Endothelial cell of hepatic sinusoid (primary cell): ENCODE measurements around the gene CPNE4.
"Not testable (repeated sequence)": the region's sequence is repeated elsewhere in the genome, so short reads cannot be mapped to it uniquely, and the experiment has no call there.

ENCODE experiments used
- in situ Hi-C: cut with HindIII; loops from 2 replicates; pipeline ENCODE4 v1.10.0; 2017; ENCODE audit warnings: low sequenced_read_pairs

The CPNE4 gene

GRCh38 chr3:131885871-131886270 is 148.9 kb downstream of the CPNE4 start:
- in situ Hi-C loops: not testable (repeated sequence)

DNA sequence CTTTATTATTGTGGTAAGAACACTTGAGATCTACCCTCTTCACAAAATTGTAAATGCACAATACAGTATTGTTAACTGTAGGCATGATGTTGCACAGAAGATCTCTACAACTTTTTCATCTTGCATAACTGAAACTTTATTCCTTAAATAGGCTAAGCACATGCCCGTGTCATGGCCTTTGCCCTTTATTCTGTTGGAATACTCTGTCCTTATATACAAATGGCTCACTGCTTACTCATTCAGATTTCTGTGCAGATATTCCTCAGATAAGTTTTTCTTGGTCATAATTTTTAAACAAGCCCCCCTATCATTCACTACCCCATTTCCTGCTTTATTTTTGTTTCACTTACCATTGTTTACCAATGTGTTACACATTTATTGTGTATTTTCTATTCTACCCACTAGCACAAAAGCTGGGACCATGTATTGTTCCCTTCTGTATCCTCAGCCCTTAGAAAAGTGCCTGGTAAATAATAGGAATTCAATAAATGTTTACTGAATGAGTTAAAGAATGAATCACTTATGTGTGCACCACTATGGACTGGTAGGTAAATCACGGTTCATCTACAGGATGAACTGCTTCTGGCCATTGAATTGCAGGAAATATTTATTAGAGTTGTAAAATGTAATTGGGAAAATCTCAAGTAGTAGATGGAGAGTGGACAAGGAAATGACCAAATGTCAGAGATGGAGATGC is 151.0 kb downstream of the CPNE4 start:
- in situ Hi-C loops: no loop called here

DNA sequence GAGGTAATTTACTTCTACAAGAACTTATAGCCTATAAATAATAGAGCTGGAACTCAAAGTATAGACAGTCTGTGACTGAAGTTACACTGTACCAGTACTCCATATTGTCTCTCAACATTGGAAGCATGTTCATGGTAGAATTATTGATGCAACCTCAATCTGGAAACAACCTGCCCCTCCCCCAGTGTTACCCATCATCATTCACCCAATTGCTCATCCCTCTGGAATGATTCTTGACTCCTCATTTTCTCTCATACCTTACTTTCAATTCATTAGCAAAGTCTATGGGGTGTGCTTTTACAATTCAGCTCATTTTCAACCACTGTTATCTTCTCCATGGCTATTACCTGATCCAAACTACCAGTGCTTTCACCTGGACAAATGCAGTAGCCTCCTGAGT is 151.7 kb downstream of the CPNE4 start:
- in situ Hi-C loops: no loop called here

- in situ Hi-C loops: no loop called here
These were observed 153.0 kb downstream of the CPNE4 start for GRCh38 chr3:131881777-131882176.

DNA sequence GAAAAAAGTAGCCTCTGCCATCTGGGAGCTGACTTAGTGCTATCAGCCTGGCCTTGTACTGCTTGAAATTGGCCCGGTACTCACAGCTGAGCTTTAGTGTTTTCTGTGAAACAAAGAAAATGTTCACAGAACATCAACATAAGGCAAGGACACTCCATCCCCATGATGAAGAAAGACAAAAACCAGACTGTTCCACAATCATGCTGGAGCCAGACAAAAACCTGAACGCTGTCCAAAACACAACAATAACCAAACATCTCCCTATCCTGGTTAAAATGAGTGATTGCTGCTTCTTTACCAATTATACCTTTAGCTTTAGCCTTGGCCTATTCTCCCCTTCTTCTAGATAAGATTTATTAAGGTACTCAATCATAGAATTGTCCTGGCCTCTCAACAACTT is 153.9 kb downstream of the CPNE4 start:
- in situ Hi-C loops: no loop called here

DNA sequence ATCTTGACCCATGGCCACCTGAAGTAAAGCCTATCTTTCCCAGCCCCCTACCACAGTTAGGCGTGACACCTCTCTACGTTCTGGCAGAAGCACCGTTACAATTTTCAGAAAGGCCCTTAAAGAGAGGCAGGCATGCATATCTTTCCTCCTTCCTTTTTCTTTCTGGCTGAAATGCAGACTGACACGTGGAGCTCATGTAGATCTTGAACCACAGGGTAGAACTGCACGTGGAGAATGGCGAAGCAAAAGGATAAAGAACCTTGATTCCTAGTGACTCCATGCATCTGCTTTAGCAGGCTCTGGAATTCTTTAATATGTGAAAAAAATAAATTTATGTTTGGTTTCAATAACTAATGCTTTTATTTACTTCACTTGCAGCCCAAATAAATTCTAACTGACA is 166.6 kb downstream of the CPNE4 start:
- in situ Hi-C loops: no loop called here

- in situ Hi-C loops: no loop called here
These were observed 178.6 kb downstream of the CPNE4 start for GRCh38 chr3:131856171-131856570.

GRCh38 chr3:131850223-131850622 is 184.6 kb downstream of the CPNE4 start:
- in situ Hi-C loops: no loop called here

DNA sequence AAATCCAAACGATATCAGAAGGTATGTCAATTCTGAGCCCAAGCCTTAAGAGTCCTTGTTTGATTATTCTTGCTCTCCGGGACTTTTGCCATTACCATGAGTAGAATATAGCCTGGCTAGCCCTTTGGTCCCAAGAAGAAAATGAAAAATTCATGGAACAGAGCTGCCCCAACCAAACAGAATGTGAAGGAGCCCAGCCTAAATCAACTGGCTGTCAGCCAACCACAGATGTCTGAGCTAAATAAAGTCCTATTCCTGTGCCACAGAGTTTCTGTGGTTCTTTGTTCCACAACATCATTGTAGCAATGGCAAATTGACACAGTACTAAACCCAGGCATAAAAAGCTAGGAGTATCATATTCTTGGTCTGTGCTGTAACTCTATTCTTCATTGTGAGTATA is 185.2 kb downstream of the CPNE4 start:
- in situ Hi-C loops: no loop called here

GRCh38 chr3:131847966-131848510 is 186.8 kb downstream of the CPNE4 start:
- in situ Hi-C loops: no loop called here

- in situ Hi-C loops: no loop called here
These were observed 188.4 kb downstream of the CPNE4 start for GRCh38 chr3:131846296-131846924.

DNA sequence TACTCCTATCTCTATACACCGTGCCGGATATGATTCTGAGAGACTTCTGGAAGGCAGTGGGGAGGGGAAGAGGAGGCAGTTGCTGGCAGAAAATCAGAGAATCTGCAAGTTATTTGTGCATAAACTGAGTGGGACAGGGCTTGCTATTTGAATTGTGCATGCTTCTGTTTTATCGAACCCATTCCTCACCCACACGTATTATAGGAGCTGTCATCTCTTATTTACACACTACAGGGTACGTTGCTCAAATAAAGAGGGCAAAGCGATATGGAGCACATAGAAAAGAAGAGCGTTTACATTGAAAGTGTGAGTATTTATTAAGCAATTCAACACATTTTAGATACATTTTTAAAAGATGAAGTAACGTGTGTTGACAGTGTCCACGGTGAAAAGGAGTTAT is 191.6 kb downstream of the CPNE4 start:
- in situ Hi-C loops: no loop called here

DNA sequence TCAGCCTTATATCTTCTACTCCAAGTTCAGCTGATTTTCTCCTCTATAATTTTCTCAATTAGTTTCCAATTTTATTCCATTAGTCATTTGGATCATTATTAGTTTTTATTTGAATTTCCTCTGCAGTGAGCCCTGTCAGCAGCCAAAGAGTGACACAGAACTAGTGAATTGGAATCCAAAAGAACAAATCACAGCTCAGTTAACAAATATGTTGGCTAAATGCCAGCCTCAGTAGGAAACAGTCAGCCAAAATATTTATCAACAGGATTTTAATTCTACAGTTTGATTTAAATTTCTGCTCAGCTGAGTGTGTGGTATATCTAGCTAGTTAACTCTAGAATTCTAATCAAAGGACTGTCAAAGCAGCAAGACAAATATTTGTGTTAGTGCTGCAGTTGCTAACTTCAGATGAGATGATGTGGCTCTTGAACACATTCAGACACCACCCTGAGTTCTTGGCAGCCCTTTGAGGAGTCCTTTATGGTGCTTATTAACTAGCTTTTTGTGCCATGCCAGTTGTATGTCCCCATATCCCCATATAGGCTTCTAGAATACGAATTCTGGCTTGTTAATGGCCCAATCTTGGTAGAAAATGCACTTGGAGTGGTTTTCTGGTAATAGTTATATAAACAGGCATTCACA is 194.5 kb downstream of the CPNE4 start:
- in situ Hi-C loops: no loop called here

- in situ Hi-C loops: no loop called here
These were observed 198.9 kb downstream of the CPNE4 start for GRCh38 chr3:131835906-131836305.

DNA sequence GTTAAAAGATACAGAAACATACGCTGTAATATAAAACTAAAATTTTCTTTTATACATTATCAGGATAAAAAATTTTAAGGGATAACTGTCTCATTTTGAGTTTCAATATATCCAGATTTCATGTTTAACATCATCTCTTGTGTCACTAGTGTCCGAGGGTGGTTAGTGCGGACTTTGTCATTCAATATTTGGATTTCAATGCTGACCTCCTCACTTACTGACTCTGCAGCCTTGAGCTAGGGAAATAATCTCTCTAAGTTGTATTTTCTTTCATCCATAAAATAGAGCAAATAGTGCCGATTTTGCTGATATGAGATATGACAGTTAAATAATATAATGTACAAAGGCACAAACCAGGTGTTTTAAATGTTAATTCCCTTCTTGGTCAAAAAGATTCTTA is 203.2 kb downstream of the CPNE4 start:
- in situ Hi-C loops: no loop called here

DNA sequence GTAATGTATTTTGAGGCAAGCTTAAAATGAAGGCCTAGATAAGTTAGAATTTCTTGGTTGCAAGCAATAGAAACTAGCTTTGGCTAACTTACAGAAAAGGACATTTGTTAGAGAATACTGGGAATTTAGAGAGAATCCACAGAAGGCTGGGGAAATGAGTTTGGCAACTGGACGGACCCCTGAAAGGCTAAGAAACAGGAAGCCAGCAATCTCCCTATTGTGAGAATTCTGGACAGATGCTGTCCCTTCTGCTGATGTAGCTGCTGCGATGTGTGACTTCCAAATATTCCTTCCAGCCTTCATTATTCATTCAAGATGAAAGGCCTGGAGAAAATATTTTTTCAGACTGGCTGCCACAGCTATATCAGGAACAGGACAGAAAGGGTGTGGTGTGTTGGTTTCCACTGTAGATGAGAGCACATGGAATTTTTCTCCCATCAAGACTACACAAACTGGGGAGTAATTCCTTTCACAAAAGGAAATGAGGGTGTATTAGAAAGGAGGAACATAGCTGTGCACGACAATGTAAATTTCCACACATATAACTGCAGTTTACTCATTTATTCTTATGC is 213.5 kb downstream of the CPNE4 start:
- in situ Hi-C loops: no loop called here

- in situ Hi-C loops: no loop called here
These were observed 215.3 kb downstream of the CPNE4 start for GRCh38 chr3:131819381-131820055.

DNA sequence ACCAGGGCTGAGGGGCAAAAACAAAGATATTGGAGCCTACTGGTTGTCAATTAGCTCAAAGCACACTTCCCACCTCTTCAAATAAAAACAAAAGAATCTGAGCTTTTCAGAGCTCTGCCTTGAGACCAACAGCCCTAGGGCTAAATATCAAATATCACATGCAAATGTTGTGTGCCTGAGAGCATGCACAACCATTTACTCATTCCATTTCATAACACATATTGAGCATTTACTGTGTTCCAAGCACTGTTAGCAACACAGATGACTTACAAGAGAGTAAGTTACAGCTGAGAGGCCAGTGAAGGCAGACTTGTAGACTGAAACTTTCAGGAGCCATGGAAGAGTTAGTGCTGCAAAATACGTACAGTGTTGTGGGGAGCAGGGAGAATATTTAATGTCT is 222.4 kb downstream of the CPNE4 start:
- in situ Hi-C loops: no loop called here

- in situ Hi-C loops: no loop called here
These were observed 223.3 kb downstream of the CPNE4 start for GRCh38 chr3:131811481-131811880.

DNA sequence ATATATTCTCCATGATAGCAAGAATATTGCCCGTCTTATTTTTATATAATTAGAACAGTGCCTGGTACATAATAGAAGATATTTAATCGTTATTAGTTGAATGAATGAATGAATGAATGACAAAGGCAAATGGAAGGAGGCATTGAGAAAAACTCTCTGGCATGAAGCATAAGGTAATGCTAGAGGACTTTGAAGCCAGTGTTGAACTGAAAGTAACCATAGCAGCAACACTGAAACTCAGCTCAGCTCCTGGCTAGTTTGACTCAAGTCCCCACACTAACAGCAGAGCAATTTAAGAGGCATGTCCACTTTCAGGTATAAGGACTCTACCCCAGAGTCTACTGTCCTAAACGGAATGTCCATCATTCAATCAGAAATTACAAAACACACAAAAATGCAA is 227.0 kb downstream of the CPNE4 start:
- in situ Hi-C loops: no loop called here

DNA sequence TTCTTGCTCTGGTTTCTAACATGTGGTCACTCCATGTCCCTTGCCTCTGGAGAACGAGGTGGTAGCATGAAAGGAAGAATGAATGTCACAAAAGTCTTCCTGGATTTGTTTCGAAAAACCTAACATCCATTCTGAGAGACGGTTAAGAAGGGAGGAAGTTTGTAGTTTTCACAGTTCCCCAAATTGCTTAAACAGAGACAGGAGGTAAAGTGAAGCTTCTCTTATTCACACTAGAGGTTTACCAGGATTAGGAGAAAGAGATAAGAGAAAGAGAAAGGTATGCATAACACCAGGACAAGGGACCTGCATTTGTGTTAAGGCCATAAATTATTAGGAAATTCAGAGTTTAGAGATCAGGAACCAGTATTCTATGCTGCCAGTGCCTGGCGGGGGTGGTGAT is 228.1 kb downstream of the CPNE4 start:
- in situ Hi-C loops: no loop called here
